IPS DF 4.7 (cell line): Measurements from ENCODE around the gene HIP1R.

ENCODE experiments used
- DNase-seq: peaks from one replicate; pipeline ENCODE4 v3.0.0-alpha.2; 2013; ENCODE audit warnings: low spot score; ENCODE audit errors: extremely low read depth

HIP1R gene

DNA sequence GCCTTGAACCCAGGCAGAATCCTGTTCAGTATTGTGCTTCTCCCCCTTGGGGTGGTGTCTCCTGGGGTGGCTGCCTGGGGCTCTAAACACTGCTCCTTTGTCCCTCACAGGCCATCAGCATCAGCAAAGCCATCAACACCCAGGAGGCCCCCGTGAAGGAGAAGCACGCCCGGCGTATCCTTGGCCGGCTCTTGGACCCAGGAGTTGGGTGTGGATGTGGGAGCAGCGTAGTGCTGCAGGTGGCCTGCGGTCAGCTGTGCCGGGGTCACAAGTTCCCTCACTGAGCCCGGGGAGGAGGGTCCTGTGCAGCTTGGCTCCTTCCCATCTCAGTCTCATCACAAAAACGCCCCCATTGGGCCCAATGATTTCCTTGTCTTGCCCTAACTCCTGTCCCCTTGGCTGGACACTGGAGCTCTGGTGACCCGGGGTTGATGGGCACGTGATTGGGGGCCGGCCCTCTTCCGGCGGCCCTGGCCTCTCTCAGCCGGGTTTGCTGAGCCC is 12.7 kb downstream of the HIP1R start:
- DNase-seq: no peak

DNA sequence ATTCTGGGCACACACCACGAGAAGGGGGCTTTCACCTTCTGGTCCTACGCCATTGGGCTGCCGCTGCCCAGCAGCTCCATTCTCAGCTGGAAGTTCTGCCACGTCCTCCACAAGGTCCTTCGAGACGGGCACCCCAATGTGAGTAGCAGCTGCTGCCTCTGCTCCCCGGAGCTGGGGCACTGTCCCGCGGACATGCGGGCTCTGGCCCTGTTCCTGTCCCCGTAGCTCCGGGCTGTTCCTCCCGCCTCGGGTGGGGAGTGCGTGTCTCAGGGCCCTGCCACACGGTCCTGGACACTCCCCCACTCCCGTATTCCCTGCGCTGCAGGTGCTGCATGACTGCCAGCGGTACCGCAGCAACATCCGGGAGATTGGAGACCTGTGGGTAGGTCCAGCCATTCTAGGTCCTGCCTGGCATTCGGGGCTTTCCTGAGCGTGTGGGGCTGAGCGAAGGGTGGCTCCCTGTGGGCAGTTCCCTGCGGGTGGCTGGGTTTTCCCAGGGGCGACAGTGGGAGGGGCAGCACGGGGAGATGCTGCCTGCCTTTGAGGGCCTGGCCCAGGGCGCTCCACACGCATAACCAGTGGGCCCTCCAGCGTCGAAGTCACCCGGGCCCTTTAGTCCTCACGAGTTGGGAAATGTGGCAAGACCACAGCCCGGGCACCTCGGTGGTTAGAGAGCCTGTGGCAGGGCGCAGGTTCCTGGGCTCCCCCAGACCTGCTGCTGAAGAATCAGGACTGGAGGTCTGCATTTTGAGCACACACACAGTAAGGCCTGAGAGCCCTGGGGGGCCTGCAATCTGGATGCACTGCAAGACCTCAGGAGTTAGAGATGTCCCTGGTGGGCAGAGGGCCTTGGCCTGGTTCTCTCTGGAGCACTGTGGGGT is 13.5 kb downstream of the HIP1R start:
- DNase-seq: no peak

DNA sequence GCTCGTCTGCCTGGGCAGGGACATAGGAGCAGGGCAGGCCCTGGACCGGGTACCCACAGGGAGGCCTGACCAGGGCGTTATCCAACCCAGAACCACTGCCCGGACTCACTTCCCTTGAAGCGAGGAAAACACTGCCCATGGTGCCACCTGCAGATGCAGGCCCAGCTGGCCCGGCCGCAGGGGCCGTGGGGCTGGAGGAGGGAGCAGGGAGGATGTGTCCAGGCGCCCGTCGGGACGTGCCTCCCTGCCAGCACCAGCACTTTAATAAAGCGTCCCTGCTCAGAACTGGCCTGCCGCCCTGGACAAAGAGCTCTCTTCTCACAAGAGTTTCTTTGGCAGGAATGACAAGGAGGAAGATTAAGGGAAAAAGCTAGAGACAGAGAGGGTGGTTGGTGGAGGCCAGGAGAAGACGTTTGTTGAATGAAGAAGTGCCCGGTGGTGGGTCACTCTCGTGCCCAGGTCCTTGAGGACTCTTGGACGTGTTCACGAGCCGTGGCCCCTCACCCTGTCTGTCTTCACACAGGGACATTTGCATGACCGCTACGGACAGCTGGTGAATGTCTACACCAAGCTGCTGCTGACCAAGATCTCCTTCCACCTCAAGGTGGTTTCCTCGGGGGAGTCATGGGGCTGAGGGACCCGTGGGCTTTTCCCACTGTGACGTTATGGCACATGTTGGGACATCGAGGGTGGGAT is 14.2 kb downstream of the HIP1R start:
- no peak for DNase-seq

DNA sequence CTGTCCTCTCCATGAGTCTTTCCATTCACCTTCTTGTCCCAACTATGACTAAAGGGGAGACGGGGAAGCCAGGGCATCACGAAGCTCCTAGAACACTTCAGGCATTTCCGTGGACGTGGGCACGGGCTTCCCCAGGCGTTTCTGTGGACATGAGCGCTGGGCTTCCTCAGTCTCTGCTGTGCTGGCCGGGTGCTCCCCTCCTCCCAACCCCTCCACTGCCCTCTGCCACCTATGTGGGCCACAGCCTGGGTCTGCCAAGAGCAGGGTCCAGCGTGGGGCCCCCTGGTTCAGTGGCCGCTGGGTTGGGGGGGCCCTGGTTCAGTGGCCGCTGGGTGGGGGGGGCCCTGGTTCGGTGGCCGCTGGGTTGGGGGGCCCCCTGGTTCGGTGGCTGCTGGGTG is 14.8 kb downstream of the HIP1R start:
- DNase-seq: no peak

DNA sequence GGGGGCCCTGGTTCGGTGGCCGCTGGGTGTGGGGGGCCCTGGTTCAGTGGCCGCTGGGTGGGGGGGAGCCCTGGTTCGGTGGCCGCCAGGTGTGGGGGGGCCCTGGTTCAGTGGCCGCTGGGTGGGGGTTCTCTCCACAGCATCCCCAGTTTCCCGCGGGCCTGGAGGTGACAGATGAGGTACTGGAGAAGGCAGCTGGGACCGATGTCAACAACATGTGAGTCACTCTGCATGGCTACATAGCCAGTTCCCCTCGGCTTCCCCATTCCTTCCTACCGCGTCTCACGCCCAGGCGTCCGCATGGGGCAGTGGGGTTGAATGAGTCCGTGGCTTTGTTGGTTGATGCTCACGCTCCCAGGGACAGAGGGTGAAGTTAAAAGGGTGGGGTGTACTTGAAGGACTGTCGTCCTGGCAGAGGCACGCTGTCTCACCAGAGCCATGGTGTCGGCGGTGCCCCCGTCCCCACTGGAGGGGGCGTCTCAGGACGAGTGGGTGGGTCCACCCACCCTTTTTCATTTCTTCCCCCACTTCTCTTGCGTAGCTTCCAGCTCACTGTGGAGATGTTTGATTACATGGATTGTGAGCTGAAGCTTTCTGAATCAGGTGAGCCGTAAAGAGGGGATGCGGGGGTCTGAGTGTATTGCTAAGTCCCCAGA is 15.6 kb downstream of the HIP1R start:
- no peak for DNase-seq

DNA sequence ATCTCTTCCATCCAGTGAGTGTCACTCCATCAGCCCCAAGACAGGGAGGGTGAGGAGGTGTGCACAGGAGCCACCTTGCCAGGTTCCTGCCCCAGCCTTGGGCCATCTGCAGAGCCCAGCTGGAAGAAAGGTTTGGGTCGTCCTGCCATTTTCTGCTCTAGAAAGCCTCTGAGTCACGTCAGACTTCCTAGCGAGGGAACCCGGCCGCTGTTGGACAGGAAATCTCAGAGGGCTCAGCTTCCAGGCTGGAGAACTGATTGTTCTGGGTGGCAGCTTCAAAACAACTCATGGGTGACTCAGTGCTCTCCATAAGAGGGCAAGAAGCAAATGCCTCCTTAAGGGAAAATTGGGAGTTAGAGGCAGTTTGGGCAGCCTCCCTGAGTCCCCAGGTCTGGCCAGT is 16.6 kb downstream of the HIP1R start:
- no peak for DNase-seq

DNA sequence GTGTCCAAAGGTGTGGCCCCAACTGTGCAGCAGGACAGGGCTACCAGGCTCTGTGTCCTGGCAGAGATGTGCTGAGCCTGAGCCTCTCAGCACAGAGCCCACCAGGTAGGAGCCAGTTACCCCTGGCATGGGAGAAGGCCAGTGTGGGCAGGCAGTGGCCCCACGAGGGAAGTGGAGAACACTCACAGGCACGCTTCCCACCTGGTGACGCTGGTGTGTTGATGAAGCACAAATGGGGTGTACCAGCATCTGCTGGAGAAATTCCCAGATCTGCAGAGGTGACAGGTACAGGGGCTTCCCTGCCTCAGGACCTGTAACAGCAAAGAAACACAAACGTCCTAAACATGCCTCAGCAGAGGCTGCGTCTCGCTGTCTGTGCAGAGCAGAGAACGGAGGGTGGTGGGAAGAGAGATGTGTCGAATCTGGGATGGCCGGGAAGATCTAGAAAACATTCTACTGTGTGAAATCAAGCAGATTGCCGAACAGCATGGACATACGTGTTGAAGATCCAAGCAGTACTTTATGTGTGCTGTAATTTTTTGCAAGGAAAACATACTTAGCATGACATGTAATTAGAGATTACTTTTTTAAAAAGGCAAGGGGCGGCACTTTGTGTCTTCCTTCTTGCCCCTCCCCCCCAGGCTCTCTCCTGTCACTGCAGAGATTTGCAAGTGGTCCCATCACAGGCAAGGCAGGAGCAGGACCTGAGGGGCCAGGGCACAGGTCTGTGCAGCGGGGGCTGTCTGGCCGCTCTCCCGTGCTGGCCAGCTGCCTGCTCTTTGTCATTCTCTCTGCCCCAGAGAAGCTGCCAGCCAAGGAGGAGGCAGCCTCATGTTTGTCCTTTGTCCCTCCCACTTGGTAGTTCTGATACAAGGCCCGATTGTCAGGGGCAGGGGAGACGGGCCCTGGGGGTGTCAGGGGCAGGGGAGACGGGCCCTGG is 17.3 kb downstream of the HIP1R start:
- DNase-seq: no peak

DNA sequence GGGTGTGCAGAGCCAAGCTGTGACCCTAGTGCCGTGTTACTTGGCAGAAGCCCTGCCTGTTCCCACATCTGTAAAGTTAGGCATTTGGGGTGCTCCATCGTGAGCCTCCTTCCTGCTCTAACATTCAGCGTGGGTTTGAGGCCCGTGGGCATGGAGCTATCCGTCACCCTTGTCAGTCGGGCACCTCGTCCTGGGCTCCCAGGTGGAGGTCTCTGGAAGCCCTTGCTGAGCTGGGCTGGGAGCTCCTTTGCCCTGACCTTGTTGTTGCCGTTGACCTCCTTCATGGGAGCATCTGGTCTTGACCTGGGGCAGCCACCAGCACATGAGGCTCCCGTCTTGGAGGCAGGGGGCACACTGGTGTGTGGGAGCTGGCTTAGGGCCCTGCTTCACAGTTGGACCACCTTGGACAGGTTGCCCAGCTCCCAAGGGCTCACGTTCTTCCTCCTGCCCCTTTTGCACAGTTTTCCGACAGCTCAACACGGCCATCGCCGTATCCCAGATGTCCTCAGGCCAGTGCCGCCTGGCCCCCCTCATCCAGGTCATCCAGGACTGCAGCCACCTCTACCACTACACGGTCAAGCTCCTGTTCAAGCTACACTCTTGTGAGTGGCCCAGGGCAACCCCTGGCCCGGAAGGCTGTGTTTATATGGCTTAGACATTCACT is 18.5 kb downstream of the HIP1R start:
- DNase-seq: no peak

DNA sequence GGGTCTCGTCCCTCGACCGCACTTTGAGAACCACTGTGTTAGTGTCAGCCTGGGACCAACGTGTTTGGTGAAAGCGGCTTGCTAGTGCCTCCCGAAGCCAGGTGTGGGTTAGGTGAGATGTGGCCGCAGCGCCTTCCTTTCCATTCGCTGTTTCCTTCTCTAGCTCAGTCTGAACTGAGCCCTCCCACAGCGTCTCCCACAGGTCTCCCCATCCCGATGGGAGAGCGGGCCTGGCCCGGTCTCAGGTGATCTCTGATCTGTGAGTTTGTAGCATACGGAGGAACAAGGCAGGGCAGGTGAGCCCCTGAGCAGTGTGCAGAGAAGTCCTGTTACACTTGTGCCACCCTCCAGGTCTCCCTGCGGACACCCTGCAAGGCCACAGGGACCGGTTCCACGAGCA is 19.3 kb downstream of the HIP1R start:
- no peak for DNase-seq

DNA sequence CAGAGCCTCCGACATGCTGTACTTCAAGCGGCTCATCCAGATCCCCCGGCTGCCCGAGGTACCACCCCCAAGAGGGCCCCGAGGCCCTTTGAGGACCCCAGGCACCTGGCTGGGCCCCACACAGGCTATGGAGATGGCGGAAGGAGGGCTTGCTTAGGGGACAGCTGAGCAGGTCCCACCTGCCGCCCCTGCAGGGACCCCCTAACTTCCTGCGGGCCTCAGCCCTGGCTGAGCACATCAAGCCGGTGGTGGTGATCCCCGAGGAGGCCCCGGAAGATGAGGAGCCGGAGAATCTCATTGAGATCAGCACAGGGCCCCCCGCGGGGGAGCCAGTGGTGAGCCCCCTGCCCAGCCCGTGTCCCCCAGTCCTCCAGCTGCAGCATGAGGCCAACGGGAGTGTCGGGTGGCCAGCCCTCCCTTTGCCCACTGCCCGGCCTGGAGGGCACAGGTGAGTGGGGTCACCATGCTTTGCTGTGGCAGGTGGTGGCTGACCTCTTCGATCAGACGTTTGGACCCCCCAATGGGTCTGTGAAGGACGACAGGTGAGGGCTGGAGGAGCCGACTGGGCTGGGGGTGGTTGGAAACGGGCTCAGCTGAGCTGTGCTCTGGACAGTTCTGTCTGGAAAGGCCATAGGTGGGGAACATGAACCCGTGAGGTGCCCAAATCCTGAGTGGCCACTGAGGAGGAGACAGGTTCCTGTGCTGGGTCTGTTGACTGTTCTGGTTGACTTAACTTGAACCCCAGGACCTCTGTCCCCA is 20.0 kb downstream of the HIP1R start:
- no peak for DNase-seq

DNA sequence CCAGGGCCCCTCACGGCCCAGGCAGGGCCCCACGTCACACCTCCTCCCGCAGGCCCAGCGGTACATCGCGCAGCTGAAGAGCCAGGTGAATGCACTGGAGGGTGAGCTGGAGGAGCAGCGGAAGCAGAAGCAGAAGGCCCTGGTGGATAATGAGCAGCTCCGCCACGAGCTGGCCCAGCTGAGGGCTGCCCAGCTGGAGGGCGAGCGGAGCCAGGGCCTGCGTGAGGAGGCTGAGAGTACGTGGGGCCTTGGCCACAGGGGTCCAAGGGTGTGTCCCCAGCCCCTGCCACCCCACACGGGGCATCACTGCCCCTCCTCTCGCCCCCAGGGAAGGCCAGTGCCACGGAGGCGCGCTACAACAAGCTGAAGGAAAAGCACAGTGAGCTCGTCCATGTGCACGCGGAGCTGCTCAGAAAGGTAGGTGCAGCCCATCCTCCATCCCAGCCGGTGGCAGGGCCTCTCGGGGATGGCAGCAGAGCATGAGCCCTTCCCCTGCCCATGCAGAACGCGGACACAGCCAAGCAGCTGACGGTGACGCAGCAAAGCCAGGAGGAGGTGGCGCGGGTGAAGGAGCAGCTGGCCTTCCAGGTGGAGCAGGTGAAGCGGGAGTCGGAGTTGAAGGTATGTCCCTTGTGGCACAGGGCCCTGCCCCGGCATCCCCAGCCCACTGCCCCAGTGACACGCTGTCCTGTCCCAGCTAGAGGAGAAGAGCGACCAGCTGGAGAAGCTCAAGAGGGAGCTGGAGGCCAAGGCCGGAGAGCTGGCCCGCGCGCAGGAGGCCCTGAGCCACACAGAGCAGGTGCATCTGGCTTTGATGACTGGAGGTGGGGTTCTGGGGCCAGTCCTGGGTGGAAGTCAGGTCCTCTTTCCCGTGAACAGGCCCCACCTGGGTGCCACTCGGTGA is 20.9 kb downstream of the HIP1R start:
- no peak for DNase-seq

DNA sequence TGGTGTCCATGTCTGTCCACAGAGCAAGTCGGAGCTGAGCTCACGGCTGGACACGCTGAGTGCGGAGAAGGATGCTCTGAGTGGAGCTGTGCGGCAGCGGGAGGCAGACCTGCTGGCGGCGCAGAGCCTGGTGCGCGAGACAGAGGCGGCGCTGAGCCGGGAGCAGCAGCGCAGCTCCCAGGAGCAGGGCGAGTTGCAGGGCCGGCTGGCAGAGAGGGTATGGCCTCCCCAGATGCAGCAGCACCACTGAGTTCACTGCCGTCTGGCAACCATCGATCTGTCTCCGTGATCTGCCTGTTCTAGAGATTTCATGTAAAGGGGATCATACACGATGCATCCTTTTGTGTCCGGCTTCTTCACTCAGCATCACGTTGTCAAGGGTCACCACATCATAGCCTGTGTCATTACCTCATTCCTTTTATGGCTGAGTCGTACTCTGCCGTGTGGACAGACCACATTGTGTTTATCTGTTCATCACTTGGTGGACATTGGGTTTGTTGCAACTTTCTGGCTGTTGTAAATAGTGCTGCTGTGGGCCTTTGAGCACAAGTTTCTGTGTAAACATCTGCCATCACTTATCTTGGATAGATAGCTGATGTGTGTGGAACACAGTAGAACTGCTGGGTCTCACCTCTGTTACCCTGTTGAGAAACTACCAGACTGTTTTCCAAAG is 21.9 kb downstream of the HIP1R start:
- no peak for DNase-seq

DNA sequence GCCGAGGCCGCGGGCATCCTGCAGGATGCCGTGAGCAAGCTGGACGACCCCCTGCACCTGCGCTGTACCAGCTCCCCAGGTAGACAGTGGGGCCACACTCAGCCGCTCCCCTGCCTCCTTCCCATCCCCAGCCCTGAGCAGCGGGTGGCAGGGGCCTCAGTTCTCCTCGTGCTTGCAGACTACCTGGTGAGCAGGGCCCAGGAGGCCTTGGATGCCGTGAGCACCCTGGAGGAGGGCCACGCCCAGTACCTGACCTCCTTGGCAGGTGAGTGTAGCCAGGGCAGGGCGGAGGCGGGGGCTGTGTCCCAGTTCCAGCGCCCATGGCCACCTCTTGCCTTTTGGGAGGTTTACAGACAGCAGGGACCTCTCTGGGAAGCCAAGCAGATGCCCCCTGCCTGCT is 22.9 kb downstream of the HIP1R start:
- no peak for DNase-seq

DNA sequence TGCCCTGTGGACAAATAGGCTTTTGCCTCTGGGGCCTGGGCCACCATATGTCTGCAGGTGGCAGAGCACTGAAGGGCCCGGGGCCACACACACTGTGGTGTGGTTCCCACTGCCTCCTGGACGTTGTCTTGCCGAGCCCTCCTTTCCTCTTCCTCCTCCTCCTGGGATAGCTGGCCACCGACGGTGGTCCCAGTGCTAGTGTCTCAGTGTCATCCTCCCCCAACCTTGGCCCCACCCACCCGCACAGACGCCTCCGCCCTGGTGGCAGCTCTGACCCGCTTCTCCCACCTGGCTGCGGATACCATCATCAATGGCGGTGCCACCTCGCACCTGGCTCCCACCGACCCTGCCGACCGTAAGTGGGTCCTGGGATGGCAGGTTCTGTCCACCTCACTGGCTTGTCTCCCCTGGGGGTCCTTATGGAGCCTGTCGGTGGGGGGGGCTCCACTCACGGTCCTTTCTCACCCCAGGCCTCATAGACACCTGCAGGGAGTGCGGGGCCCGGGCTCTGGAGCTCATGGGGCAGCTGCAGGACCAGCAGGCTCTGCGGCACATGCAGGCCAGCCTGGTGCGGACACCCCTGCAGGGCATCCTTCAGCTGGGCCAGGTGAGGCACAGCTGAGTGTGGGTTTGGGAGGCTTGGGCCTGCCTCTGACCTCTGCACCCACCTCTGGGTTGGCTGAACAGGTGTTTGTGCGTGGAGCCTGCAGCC is 23.5 kb downstream of the HIP1R start:
- no peak for DNase-seq

DNA sequence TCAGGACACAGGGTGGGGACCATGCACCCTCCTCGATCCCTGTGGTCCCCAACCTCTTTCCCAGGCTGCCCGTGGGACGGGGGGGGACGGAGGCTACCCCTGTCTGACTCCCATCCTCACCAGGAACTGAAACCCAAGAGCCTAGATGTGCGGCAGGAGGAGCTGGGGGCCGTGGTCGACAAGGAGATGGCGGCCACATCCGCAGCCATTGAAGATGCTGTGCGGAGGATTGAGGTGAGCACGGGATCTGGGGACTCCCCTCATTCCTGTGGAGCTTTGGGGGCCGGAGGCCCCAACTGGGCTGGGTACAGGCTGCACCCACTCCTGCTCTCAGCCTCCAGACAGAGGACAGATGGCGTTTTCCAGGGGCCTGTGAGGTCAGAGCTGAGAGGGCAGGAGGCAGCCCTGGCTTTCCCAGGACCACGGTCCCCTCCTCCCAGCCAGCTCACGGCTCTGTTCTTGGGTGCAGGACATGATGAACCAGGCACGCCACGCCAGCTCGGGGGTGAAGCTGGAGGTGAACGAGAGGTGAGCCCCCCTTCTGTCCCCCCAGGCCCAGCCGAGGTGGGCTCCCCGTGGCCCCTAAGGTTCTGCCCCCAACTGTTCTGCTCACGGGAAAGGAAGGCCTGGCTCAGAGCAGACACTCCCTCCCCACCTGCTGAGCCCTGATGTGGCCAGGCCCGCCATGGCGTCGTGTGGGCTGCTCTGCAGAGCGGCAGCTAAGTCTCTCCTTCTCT is 24.2 kb downstream of the HIP1R start:
- DNase-seq: no peak

DNA sequence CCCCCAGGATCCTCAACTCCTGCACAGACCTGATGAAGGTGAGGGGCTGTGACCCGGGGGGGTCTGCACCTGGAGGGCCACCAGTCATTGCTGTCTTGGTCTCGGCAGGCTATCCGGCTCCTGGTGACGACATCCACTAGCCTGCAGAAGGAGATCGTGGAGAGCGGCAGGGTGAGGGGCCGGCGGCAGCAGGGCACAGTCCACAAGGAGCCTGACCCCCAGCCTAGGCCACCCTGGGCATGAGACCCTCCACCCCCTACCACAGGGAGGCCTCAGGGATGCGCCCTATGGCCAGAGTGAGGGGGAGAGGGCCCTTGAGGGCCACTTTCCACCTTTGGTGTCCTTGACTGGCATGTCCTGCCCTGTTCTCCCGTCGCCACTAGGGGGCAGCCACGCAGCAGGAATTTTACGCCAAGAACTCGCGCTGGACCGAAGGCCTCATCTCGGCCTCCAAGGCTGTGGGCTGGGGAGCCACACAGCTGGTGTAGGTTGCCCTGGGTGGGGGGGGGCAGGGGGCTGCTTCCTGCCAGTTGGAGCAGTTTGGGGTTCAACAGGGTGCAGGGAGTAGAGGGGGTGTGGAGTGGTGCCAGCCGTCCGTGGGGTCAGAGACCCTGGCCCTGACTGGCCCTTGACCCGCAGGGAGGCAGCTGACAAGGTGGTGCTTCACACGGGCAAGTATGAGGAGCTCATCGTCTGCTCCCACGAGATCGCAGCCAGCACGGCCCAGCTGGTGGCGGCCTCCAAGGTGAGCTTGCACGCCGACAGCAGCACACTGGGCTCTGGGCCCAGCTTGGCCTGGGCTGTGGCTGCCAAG is 25.0 kb downstream of the HIP1R start:
- DNase-seq: no peak
